HG03378 (cell line): ENCODE results near the gene INKA1.

Experiments
- ATAC-seq: cut with Tn5 transposase; IDR thresholded peaks from one replicate; pipeline ENCODE4 v1.9.1; 2021; ENCODE audit warnings: mild to moderate bottlenecking, moderate library complexity; ENCODE audit not compliant: unreplicated experiment

The INKA1 gene

DNA sequence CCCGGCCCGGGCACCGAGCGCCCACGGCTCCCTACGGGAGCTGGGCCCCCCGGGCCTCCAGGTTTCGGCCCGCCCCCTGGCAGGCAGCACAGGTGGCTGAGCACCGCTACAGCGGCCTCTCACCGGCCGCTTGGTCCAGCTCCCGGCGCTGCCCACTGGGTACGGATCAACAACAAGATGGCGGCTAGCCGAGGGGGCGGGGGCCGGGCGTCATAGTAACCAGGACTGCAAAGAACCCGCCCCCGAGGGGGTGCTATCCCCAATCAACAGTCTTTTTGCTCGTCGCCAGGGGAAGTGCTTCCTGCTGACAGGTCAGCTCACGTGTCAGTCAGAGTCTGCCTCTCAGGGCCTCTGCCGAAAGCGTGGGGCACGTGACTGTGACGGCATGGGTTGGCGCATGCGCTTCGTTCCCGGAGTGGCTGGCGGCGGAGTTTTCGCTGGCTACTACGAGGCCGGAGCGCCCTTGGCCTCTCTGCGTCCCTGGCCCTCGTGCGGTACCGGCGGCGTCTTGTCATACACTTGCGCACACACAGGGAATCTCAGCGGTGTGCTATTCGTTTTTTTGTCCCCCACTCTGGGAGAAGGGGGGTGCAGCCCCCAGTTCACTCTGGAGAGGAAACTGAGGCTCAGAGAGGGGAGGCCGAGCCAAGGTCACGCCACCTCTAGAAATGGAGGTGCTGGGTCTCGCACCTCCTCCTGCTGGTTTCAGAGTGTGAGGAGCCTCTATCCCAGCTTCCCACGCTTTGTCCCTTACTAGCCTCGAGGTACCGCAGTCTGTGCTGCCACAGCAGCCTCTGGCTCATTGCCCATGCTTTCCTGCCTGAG lies 16.5 kb upstream of the INKA1 start, which contains the start of gene IP6K1:
Gene IP6K1 (minus strand): TSS at position 186 of the 825 bp plus-strand sequence. CDS start 38,502 bp downstream, outside the sequence.
- peak; percentile 97 for ATAC-seq

DNA sequence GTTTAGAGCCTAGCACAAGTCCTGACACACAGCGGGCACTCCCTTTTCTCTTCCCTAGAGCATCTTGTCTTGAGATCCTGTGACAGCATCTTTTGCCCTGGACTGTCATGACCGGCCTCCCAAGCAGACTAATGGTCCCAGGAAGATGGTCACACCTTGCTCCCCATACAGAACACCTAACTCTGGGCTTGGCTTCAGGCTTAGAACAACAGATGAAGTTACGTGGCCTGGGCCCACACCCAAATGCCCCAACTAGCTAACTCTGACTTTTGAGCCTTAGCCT lies 15.9 kb upstream of the INKA1 start:
- ATAC-seq = no peak

DNA sequence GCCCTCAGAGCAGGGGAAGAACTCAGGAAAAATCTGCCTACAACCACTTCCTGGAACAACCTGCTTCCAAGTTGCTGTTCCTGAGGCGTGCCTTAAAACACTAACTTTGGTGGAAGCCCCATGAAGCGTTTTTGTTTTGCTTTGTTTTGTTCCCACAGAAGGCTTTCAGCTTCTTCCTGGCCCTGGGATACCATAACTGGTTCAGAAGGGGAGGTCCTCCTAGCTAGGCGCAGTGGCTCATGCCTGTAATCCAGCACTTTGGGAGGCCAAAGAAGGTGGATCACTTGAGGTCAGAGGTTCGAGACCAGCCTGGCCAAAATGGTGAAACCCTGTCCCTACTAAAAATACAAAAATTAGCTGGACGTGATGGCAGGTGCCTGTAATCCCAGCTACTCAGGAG lies 15.5 kb upstream of the INKA1 start:
- ATAC-seq = no peak

DNA sequence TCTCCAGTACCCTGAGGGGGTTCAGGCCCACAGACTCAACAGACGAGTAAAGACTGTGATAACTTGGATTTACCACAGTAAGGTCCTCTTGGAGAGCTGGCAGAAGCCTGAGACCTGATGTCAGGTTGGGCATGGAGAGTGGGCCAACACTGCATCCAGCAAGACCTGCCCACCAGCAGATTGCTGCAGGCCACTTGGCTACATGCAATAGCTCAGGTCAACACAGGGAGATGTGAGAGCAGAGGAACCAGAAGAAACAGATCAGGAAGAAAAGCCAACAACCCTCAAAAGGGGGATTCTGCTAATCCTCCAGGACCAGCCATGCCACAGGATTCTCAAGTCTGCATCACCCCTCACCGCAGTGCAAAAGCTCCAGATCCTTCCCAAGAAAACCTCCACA lies 15.0 kb upstream of the INKA1 start:
- no peak for ATAC-seq

DNA sequence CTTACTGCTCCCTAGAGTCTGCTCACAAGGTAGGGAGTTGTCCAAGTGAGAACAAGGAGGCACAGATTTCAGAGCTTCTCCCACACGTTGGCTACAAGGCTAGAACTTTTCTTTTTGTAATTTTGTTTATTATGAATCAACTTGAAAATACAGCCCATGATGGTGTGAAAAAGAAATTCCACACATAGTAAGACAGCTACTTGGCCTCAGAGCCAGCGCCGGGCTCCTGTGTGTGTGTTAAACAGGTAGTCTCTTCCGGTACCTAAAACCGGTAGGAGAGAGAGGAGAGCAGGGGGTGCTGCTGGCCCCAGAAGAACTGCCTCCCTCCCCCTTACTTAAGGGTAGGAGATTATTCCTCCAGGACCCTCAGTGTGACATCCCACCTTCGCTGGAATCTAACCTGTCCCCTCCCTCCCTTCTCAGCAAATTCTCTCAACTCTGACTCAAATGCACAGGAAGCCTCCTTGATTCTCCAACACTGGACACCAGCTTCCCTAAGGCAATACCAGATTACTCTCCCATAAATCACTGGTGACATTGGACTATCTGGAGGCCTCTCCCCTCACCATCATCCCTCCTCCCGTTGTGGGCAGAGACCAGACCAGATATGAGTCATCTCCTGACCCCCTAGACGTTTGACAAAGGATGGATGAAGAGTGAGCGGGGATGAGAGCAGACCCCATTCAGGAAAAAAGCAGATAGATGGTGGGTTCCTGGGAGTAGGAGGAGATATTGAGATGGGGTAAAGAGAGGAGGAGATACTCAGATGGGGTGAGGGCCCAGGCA lies 12.2 kb upstream of the INKA1 start:
- ATAC-seq = no peak

DNA sequence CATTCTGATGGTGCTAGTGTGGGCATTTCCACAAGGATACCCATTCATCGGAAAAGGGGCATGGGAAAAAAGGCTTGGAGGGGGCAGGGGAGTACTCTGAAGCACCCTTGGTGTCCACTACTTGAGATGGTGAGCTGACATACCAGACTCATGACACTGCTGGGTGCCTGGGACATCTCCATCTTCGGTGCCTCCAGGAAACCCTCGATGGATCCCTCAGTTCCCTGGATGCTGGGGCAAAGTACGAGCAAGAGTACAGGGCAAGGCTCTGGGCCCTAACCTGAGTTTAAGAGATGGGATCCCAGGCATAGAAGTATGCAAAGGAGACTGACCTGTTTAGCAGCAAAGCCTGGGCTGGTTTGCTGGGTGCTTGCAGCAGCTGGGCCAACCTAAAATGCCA lies 11.5 kb upstream of the INKA1 start:
- ATAC-seq = no peak

DNA sequence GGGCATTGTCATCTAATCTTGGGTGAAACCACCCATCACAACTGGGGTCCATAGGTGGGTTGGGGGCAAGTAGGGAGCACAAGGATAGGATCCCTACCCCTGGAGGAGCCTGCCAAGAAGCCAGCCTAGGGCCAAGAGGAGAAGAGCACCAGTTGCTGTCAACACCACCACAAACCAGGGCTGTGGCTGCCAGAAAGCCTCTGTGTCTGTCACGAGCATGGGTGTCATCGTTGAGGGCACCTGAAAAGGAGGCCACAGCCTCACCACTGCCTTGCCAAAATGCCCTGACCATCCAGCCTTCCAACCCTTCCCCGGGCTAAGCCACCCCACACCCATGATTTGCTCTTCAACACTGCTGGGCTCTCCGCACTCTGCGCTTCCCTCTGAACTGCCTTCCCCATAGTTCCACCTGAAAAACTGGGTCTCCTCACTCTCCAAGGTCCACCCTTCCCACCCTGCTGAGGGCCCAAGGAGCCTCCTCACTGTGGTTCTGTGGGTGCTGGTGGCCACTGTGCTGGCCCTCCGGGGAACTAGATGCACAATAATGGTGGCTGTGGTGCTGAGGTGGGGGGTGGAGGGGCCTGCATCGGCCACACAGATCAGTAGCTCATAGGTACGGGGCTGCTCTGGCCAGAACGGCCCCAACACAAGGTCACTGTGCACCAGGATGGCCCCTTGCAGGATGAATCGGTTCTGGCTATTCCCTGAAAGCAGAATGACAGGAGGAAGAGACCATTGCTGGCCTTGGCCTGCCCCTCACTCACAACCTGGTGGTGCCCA lies 10.5 kb upstream of the INKA1 start:
- ATAC-seq = no peak

DNA sequence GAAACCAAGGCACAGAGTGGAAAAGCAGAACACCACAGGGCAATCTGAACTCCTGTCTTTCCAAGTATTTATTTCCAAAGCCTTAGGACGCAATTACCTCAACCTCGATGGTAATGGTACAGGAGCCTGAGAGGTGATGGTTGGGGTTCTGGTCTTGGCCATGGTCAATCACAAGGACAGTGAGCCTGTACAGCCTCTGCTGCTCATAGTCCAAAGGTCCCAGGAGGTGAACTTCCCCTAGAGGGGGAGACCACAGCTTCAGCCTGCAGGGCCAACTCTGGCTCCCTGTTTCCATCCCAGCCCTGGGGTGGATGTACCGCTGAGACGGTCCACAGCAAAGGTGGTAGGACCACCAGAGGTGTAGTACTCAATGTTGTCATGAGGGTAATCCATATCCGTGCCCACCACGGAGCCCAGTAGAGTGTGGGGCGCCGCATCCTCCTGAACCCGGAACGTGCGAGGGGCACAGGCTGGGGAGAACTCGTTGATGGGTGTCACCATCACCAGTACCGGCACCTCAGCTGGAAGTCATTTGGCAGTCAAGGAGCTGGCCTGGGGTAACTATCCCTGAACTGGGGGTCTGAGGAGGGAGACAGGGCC lies 9.5 kb upstream of the INKA1 start:
- ATAC-seq = no peak

DNA sequence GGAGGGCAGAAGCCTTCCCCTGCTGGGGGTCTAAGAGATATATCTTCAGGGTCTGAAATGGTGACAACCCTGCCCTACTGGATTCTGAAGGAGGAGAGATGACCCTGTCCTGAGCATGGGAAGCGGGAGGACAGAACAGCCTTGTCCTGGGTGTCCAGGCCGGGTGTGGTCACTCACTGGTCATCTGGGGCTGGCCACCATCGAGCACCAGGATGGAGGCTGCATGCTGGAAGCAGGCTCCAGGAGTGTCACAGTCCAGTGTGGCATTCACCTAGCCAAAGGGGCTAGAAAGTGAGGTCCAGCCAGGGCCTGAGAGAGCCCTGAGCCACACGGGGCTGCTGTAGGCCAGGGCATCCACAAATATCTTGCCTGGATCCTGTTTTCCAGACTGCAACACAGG lies 8.6 kb upstream of the INKA1 start:
- no peak for ATAC-seq

DNA sequence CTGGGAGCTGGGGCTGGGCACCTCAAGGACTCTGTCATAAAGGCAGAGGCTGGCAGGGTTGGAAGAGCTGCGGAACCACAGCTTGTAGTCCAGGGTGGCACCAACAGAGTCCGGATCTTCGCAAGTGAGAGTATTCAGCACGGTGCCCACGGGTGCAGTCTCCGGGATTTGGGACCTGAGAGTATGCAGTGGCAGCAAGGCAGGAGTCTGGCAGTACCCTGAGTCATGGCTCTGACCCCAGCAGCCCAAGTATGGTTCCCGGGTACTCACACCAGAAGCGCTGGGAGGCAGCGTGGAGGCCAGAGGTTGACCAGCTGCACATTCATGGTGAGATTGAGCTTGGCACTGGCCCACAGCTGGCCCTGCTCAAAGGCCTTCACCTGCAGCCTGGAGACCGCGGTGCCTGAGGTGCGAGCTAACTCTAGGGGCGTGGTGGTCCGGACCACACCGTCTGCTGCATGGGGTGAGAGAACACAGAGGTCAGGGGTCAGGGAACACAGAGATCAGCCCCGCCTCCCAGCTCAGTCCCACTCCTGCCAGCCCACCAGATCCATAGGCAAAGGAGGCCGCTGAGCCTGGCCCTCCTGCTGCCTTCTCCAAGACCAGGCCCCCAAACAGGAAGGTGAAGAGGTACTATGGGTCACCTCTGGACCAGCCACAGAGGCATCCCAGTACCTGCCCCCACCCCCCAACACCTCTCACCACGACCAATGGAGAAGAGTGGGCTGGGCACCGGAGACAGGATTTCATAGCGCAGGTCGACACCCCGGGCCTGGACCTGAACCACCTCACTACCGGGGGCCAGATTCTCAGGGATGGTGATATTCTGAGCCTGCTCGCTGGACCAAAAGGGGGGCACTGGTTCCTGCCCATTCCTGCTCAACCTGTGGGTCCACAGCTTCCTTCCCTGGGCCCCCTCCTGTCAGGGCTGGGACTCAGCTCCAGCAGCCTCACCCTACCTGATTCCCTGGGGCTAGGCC lies 7.8 kb upstream of the INKA1 start:
- ATAC-seq = no peak

DNA sequence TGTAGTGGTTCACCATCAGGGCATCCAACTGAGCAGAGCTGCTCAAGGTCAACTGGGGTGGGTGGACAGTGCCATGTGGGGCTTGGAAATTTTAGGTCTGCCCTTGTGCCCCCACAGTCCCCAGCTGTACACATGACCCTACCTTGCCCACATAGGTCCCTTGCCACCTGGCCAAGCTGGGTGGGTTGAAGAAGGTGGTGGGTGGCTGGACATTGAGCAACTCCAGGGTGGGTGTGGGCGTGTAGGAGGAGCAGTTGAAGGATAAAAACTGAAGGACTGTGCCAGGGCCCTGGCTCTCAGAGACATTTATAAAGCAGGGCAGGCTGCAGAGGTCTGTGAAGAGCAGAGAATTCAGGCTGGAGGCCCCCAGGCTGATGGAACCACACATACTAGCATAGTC lies 4.0 kb upstream of the INKA1 start:
- no peak for ATAC-seq

DNA sequence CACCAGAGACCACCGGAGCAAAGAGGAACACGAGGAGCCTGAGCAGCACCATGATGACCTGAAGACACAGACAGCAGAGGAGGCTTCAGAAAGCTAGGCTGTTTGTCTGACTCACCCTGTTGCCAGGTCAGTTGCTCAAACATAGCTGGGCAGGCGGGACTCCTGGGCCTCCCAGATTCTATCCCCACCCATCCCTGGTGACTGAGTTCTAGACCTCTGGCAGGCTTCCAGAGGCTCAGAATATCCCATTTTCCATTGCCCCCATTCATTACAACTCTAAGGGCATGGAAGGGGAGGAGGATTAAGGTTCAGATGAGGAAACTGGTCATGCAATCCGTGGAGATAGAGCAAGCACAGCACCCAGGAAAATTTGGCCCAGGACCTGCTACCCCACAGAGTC lies 3.3 kb upstream of the INKA1 start, which contains the start of gene CDHR4:
Gene CDHR4 (minus strand): TSS at position 113 of the 400 bp plus-strand sequence. CDS start 61 bp downstream, at position 52.
- ATAC-seq = no peak

DNA sequence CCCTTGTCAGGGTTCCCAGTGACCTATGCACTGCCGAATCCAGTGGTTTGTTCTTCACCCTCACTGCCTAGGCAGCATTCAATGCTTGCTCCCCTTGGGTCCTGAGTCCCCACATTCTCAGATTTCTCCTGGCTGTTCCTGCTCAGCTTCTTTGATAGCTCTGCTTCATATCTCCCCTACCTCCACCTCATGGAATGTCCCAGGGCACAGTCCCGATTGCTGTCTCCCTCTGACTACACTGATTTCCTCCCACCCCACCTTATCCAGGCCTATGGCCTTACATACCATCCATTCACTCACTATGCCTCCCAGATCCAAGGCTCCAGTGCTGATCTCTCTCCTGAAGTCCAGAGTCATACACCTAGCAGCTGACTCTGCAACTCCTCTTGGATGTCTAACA lies 1.9 kb upstream of the INKA1 start:
- ATAC-seq = no peak

DNA sequence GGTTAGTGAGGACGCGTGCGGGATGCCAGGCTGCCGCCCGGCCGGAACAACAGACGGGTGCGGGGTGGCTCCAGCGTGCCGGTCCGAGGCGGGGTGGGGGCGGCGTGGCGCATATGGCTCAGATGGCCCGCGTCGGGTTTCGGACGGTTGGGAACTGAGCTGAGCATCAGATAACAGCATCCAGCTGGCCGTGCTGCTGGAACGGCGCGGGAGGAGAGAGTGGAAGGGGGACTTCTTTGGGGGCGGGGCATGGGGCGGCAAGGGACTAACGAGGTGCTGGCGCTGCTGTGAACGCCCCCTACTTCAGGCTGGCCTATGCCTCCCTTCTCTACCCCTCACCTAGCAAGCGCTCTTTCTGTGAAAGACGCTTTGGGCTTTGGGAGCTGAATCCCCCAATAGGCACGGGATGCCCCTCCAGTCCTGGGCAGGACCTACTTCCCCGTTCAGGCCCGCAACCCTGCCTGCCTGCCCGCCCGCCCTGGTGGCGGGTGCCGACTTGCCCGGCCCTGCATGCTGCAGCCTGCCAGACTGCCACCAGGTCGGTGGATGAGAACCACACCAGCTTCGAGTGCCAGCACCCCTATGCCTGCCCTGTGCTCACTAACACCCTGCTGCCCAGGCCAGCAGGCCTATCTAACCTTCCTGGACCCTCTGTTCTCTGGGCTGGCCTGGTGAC lies 542 bp downstream of the INKA1 start:
- peak; percentile 8 for ATAC-seq

DNA sequence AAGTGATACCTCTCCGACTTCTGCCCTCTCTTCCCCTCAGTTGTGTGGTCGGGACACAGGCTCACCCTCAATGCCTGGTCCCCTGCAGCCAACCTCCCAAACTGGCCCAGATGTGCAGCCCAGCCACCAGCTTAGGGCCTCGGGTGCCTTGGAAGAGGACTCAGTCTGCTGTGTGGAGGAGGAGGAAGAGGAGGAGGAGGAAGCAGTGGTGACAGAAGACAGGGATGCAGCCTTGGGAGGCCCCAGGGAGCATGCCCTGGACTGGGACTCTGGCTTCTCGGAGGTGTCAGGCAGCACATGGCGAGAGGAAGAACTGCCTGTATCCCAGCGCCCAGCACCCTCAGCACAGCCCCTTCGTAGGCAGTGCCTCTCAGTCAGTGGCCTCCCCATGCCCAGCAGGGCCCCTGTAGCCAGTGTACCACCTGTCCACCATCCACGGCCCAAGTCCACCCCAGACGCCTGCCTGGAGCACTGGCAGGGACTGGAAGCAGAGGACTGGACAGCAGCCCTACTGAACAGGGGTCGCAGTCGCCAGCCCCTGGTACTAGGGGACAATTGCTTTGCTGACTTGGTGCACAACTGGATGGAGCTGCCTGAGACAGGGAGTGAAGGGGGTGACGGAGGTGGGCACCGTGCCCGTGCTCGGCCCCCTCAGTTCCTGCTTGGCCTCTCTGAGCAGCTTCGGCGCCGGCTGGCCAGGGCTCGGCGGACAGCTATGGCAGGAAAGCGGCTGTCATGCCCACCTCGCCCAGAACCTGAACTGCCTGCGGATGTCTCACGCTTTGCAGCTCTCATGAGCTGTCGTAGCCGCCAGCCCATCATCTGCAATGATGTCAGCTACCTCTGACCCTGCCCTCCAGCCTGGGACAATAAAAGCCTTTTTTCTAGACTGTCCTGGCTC lies 1.3 kb downstream of the INKA1 start:
- ATAC-seq = no peak

DNA sequence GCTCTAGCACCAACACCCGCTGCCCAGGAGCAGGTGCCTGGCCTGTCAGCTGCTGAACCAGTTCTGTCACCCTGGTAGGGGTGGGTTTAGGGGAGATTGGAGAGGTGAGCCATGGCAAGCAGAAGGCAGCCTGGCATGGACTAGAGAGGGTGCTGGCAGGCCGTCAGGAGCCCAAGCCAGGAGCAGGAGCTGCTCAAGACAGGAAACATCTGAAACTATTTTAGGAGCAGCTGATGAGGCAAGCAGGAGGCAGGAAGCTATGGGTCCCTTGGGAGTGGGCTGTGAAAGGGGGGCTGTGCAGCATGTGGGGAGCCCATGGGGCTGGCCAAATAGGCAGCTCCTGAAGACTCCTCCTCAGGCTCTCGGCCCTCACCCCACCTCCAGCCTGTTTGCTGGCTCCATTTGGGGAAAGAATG lies 2.3 kb downstream of the INKA1 start:
- ATAC-seq = no peak

DNA sequence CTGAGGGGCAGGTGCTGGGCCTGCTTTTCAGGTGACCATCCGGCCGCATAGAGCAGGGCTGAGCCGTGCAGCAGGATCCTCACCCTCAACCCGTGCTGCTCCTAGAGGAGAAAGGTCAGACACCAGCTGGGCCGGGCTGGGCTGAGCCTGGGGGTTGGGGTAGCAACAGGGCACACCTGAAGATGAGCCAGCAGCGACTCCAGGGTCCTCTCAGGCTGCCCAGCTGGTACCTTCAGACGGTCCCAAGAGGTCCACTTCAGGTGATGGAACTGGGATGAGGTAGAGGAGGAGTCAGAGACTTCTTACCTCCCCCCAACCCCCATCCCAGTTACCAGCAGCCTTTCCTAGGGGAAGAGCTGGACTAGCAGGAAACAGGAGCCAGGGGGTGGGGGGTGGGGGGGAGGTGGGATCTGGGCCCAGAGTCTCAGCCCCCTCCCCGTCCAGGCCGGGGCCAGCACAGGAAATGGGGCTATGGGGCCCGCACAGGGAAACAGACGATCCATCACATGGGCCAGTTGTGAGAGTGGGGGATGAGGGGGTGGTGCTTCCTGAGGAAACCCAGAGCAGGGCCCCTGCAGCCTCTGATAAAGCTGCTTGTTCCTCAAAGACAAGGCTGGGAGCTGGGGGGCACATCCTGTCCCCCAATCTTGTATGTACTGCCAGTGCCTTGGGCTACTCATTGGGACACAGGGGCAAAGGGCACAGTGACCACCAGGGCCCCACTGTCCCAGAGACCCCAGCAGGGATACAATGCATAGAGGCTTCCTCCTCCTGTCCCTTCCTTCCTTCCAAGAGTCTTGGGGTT lies 3.0 kb downstream of the INKA1 start:
- no peak for ATAC-seq

DNA sequence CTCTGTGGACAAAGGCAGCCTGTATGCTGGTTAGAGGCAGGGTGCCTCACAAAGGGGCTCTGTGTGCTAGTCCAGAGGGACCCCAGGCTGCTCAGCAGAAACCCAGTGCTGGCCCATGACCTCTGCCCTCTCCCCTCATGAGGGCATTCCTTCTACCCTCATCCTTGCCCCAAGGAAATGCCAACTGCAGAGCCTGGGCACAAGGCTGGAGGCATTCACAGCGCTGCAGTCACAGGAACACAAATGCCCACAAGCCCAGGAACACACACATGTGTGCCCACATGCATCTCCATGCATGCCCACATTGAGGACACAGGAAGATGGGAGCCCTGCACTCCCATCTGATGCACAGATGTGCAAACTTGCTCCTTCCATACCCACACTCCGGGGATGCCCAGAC lies 3.8 kb downstream of the INKA1 start:
- ATAC-seq = no peak
